Stimulated activated CD4-positive, alpha-beta T cell treated with anti-CD3 and anti-CD28 coated beads, Interleukin-12 subunit alpha, Interleukin-12 subunit beta, amount 100 ng/mL, for 24 hours (primary cell): ENCODE results near the gene IL1RL1.

ENCODE experiments used
- DNase-seq, 2 experiments: peaks; one replicate each; pipeline ENCODE4 v3.0.0-alpha.2; 2020; ENCODE audit warnings: low read depth in 2 of 2

Gene IL1RL1

DNA sequence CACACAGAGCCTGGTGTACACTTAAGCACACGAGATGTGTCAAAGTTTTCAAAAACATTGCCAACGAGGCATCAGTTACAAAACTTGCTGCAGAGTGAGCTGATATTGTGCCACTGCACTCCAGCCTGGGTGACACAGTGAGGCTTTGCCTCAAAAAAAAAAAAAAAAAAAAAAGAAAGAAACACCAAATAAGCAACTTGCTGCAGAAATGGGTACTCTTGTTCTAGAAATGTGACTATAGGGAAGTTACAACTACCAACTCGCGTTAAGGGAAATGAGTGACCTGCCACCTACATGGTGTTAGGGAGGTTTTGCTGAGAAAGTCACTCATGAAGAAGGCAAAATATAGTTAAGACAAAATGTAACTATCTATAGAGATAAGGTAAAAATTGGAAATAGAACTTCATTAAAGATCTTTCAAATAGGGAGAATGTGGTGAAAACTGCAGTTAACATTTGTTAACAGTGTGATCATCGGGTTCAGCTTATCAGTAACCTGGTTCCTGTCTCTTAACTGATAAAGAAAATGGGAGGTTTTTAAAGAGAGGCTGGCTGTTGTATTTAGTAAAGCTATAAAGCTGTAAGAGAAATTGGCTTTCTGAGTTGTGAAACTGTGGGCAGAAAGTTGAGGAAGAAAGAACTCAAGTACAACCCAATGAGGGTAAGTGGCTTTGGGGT, at the start of gene IL1RL1:
IL1RL1 (plus strand) TSS at position 600 of the 677 bp plus-strand sequence. CDS start 26,702 bp downstream, outside the sequence.
- no peak for DNase-seq

DNA sequence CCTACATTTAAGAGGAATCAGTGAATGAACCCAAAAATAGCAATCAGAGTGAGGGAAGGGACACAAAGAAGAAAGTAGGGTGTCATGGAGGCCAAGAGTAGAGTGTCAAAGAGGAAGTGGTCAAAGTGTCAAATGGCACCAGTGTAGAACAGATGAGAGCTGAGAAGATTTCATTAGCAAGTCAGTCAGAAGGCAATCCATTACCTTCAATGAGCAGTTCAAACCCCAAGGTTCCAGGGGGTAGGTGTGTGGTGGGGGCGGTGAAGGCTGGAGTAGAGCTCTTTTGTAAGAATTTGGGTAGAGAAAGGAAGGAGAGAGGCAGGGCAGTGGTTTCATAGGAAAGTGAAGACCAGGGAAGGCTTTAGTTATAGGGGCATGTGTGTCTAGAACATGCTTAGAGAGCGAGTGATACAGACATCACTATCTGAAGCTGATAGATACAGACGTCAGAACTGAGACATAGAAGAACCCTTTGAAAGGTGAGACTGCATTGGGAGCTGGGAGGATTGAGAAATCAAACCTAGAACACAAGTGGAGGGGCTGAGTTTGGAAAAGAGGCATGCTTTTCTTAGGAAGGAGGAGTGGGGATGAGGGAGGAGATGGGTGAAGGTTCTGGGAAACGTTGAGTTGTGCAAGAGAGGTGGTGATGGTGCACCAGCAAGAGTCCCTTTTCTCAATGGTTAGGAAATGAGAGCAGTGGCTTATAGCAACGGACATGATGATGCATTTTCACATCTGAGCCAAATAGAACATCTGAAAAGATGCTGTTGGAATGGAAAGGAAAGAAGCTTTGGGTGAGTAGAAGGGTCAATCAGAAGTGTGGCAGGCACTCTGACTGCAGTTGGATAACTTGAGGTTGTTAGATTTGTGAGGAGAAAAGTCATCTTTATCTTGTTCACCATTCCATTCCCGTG, 48.9 kb upstream of the IL1RL1 start:
- DNase-seq: no peak

DNA sequence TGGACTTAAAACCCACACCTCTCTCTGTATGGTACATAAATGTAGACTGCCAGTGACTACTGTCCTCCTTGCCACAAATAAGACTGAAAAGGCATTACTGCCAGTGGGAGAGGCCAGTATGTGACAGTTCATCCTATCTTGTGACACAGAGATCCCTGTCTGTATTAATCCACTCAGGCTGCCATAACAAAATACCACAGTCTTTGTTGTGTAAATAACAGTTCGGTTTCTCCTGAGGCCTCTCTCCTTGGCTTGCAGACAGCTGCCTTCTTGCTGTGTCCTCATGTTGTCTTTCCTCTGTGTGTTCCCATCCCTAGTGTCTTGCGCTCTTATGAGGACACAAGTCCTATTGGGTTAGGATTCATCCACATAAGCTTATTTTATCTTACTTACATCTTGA, 46.4 kb upstream of the IL1RL1 start:
- no peak for DNase-seq

DNA sequence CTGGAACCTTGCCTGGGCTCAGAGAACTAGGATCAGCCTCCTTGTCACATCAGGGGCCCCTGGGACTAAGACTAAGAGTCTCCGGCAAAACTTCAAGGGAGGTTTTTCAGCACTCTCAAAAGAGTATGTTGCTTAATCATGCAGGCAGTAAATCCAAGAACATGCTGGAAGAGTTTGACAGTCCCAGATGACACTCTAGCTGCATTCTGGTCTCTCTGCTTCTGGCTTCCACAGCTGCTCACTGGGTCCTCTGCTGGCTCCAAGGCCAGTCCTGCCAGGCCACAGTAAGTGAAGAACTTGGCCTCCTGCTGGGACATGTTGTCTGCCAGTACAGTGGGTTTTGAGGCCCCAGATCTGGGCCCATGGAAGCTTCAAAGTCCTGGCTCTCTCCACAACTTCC, 45.2 kb upstream of the IL1RL1 start:
- DNase-seq: no peak

DNA sequence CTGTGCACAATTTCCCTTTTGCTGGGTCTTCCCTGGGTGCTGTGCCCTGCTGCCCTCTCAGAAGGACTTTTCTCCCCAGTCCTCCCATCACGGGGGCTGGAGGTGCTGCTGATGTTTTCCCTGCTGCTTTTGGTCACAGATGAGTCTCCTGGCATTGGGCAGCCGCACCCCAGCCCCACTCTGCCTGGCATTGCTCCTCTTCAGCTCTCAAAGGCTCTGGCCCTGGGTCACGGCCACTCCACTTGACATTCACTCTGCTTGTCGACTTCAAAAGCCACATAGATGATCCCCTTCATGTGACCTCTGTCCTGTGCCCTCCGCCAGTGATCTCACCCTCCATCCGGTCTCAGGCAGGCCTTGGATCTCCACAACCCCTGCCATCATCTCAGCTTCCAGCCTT, 43.6 kb upstream of the IL1RL1 start:
- no peak for DNase-seq

DNA sequence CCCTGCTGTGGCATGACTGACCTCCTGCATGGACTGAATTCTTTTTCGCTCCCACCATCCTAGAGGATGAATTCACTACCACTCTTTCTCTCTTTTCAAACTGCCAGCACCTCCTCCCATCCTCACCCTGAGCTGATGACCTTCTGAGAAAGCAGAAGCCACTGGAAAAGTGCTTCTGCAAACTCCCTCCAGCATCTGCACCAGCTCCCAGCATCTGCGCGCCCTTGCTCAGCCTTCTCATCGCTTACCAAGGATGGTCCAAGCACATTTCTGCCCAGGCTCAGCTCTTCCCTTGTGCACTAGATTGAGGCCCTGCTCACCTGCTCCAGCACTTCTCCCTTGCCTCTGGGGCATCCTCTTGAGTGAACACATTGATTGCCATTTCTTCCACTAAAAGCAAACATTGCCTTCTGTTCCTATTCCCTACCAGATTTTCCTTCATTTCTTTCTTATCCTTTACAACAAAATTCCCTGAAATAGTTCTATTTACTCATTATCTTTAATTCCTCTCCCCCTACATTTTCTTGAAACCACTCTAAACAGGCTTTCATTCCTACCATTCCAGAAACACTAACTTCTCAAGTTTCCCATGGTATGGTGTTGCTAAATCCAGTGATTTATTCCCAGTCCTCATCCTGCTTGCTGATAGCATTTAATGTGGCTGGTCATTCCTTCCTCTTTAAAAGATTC, 42.7 kb upstream of the IL1RL1 start:
- DNase-seq: no peak

DNA sequence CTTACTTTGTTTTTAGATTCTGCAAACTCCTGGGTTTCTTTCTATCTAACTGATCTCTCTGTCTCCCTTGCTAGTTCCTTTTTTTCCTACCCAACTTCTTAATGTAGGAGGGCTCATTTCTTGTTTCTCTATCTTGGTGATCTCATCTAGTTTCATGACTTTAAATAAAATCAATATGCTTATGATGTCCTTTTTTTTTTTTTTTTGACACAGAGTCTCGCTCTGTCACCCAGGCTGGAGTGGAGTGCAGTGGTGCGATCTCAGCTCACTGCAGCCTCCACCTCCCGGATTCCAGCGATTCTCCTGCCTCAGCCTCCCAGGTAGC, 42.2 kb upstream of the IL1RL1 start:
- no peak for DNase-seq

DNA sequence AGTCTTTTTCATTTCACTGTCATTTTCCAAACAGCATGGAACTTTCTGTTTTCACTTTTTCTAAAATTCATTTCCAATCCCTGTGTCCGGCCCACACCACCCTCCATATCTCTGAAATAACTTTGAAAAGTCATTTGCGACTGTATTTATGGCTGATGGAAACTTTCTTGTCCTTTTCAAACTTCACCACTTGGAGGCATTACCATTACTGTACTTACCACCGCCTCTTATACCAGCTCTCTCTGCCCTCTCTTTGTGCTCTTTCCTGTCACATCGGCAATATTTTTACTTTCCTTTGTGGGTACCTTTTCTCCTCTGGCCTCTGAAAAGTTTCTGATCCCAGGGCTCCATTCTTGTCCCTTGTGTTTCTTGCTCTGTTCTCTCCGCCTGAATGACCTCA, 39.5 kb upstream of the IL1RL1 start:
- DNase-seq: no peak

DNA sequence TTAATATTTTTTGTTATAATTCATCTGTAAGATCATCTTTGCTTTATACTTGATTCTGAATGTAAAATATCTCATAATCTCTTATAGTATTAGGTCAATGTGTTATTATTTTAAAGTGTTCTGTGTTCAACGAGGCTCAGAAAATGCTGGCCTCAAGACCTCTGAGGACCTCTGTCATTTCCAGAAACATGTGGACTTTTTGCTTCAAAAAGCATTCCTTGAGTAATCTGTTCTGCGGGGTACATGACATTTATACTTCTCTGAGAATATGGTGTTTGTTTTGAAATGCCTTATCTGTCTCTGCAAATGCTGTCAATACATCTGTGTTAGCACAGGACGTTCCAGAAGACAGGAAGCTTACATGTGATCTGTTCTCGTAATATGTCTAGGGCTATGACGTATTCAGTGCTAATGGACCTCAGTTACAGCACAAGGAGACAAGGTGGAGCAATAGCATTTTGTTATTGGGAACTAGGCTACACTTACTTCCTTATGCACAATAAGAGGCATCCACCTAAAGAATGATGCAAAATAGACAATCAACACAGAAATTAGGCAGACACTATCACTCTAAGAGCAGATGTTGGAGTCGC, 37.6 kb upstream of the IL1RL1 start:
- no peak for DNase-seq

DNA sequence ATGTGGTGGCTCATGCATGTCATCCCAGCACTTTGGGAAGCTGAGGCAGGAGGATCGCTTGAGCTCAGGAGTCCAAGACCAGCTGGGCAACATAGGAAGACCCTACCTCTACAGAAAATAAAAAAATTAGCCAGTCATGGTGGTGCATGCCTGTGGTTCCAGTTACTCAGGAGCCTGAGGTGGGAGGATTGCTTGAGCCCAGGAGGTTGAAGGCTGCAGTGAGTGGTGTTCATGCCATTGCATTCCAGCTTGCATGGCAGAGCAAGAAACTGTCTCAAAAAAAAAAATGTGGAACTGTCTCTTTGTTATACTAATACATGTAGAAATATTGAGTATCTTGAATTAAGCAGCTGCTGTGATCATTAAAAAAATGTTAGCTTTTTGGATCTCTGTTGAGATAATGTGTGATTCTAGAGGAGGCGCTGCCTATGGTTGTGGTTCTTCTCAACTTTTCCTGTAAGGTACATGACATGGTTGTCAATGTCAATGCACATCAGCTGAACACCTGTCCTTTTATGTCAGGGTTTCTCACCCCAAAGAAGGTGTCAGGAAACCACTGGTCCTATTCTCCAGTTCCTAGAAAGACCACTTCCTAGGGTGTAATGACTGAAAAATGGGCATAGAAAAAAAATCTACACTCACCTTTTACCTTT, 34.7 kb upstream of the IL1RL1 start:
- DNase-seq: no peak

DNA sequence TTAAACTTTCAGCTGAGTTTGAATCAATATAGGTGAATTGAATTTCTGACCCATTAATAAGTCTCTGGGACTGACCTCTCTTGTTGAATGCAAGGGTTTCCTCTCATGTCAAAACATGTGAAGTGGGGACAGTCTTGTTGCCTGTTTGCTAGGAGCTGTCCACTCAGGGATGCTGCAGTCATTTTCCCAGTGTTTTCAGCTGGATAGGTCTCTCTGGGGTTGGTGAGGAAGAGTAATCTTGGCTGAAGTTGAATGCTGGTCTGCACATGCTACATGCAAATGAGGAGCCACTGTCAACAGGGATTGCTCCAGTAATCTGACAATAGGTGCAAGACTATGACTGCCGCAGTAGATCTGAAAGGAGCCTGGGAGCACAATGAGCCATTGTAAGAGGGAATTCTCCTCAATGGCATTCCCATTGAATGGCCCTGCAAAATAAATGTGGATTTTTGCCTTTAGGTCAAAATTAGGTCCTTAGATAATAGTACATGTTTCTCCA, 34.1 kb upstream of the IL1RL1 start:
- DNase-seq: no peak

DNA sequence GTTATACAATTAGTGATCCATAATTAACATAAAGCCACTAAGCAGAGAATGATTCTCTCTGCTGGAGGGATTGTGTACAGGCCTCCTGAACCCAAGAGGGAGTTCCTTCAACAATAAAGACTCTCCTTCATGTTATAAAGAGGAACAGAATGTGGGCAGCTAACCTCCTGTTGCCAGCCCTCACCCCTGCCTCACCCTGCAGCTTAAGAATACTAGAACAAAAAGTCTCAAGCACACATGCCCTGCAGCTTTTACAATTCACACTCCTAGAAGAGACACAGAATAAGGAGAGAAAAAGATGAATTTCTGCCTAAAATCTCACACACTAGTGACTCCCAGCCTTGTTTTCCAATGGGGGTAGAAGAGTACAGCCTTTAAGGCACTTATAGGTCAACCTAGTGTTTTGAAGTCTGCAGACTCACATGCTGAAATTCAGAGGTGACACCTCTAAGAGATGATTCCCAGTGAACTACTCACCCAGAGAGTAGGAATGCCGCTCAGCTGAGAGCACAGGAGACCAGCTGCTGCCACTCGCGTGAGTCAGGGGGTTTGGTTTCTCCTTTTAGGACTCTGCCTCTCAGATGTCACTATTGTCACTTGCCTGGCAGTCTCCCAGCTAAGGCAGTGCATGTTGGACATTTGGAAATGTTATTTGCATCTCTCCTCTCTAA, 32.5 kb upstream of the IL1RL1 start:
- no peak for DNase-seq

DNA sequence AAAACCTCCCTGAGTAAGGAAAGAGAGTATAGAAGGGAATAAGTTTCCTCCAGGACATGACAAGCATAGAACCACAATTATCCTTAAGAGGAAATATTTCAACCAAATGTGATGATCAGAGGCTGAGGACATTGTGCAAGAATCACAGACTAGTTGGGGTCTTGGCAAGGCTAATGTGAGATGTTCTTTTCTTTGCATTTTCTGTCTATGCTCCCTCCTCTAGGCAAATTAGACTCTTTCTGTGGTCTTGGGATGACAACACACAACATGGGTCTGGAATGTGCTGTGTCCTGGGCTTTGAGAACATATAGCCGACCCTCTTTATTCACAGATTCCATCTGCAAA, 32.0 kb upstream of the IL1RL1 start:
- no peak for DNase-seq

DNA sequence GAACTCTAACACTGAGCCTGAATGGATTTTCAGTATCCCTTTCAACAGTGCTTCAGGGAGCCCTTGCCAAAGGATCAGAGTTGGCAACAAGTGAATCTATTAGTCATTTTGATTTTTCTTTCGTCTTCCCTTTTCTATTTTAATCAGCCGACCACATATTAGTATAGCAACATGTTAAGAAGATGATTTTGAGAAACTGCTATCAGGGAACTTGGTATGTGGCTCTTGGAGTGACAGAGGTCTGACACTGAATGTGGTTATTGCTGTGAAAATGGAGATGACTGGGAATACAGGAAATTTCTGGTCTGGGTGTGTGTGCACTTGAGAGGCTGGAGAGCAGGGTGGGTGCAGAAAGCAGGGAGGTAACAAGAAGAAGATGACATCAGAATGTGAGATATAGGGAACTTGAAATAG, 28.7 kb upstream of the IL1RL1 start:
- no peak for DNase-seq

DNA sequence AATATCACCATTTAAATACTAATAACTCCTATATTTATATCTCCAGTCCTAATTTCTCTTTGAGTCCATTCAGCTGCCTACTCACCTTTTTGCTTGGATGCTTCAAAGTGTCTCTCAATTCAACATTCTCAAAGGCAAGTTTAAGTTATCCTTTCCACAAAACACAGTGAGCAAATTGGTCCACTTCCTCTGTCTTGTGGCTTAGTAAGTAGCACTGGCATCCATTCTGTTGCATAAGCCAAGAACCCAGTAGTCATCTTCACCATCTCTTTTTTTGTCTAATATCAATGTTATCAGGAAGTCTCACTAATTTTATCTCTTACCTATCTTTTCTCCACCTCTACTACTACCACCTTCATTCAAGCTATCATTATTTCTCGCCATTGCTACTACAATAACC, 27.4 kb upstream of the IL1RL1 start:
- DNase-seq: no peak

DNA sequence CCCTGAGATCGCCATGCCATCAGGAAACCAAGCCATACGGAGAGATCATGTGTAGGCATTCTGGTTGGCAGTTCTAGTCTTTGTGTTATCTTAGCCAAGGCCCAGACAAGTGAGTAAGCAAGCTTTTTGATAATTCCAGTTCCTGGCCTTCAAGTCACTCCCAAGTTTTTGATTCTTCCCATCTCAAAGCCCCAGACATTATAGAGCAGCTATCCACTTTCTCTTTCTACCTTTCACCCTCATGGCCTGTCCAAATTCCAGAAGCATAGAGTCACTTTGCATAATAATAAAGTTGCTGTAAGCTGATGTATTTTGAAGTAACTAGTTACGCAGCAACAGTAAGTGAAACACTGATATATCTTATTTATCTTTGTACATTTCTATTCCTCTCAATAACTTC, 26.8 kb upstream of the IL1RL1 start:
- DNase-seq: no peak

DNA sequence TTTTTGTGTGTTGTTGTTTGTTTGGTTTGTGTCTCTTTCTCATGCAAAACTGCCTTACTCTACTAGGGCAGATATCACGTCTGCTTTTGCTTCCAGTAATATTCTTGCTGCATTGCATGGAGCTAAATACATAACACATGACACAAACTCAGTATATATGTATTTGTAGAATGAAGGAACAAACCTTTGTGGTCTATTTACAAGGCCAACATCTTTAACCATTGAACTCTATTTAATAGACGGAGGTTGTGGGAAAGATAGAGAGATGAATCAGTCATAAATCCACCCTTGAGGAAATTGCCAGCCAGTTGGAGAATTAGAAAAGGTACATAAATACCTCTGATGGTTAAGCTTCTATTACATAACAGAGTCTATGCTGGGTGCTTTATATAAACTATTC, 26.0 kb upstream of the IL1RL1 start:
- DNase-seq: no peak

DNA sequence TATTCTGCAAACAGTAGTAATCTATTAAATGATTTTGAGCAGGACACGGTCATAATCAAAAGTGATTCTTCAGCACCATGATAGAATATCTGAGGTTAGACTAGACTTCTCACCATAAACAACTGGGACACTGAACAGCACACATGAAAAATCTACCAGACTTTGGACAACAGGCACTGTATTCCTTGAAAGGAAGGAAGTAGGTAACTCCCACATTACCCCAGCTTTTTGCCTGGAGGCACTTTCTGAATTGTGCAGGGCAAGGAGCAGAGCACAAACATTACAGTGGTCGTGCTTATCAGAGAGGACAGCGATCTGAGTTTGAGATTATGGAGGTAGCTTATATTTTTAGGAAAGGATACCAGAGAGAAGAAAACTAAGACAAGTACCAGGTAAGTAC, 25.3 kb upstream of the IL1RL1 start:
- DNase-seq: no peak

DNA sequence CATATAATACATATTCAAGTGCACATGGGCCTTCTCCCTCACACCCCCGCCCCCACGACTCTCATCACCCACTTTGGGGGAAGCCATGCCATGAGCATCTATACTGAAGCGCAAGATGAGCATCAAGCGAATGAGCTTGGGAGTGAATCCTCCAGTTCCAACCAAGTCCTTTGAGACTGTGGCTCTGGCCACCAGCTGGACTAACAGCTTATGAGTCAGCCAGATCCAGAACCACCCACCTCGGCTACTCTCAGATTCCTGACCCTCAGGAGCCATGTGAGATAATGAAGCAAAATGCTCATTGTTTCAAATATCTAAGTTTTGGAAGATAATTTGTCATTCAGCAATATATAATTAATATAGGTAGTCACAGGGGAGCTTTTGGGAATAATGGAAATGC, 22.2 kb upstream of the IL1RL1 start:
- DNase-seq: no peak

DNA sequence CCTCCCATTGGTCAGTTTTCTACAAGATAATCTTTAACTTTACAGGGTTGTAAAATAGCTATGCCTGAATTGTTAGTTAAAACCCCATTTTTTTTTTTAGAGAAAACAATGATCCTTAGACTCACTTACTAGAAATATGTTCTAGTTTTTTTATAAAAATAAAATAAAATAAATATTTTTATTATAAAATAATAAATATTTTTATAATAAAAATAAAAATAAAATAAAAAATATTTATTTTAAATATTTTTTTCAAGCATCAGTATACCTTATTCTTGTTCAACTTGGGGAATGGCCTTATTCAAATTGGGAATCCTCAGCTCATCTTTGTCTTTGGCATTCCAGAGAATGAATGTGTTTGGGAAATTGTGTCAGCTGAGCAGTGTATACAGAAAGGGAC, 20.8 kb upstream of the IL1RL1 start:
- no peak for DNase-seq
